ENCODE data around the gene ZBTB22.
"Not testable (repeated sequence)": the region's sequence is repeated elsewhere in the genome, so short reads cannot be mapped to it uniquely, and the experiment has no call there.

The ZBTB22 gene

GRCh38 chr6:33299237-33299944, 18.2 kb downstream of the ZBTB22 start:
- peak; percentile 94 for DNase-seq

GRCh38 chr6:33298773-33299236, 18.7 kb downstream of the ZBTB22 start, which contains the start of gene RGL2:
TSS of gene RGL2 (minus strand) at chr6:33298942. CDS start at chr6:33298610, 332 bp downstream.
- peak; percentile 47 for DNase-seq

GRCh38 chr6:33297956-33298772, 19.4 kb downstream of the ZBTB22 start:
- DNase-seq: peak; percentile 69

- DNase-seq: no peak
Measured at GRCh38 chr6:33297406-33297955, 20.1 kb downstream of the ZBTB22 start.

- no peak for DNase-seq
Measured at GRCh38 chr6:33296797-33297405, 20.6 kb downstream of the ZBTB22 start.

GRCh38 chr6:33295621-33296369, 21.7 kb downstream of the ZBTB22 start:
- no peak for DNase-seq

- DNase-seq: no peak
Measured at GRCh38 chr6:33294086-33294823, 23.3 kb downstream of the ZBTB22 start.

- DNase-seq: no peak
Measured at GRCh38 chr6:33292996-33293682, 24.4 kb downstream of the ZBTB22 start.

- DNase-seq: no peak
Measured at GRCh38 chr6:33290459-33290858, 27.1 kb downstream of the ZBTB22 start.

GRCh38 chr6:33289784-33290315, 27.7 kb downstream of the ZBTB22 start:
- DNase-seq: no peak

- DNase-seq: peak; percentile 84
Measured at GRCh38 chr6:33288921-33289783, 28.4 kb downstream of the ZBTB22 start, which contains the start of the genes PFDN6 and WDR46. TSS of gene PFDN6 (plus strand) at chr6:33289601. CDS start at chr6:33289857, 256 bp downstream. TSS of gene WDR46 (minus strand) at chr6:33289239. CDS start at chr6:33289170, 69 bp downstream.

- DNase-seq: no peak
Measured at GRCh38 chr6:33288141-33288920, 29.2 kb downstream of the ZBTB22 start.

- no peak for DNase-seq
Measured at GRCh38 chr6:33286946-33287914, 30.3 kb downstream of the ZBTB22 start.

GRCh38 chr6:33285214-33285613, 32.3 kb downstream of the ZBTB22 start:
- DNase-seq: not testable (repeated sequence)

GRCh38 chr6:33280539-33280938, 37.0 kb downstream of the ZBTB22 start:
- DNase-seq: no peak

GRCh38 chr6:33279971-33280511, 37.5 kb downstream of the ZBTB22 start:
- no peak for DNase-seq

- DNase-seq: no peak
Measured at GRCh38 chr6:33279257-33279695, 38.3 kb downstream of the ZBTB22 start.

All from stimulated activated CD4-positive, alpha-beta T cell treated with anti-CD3 and anti-CD28 coated beads, Interleukin-1b, Interleukin-23, amount 100 ng/mL, for 48 hours (primary cell).